HCT116 (cell line): ENCODE data around the gene OR56A4. TPM values are rescaled to one million over a fixed set of nuclear protein-coding genes. Genes with fewer than 3 reads are reported as not detected.

Source experiments
- ATAC-seq: fragments of 200-7000 bp; cut with Tn5 transposase; 2 replicates; pipeline ENCODE4 v1.9.1; 2020; ENCODE audit warnings: mild to moderate bottlenecking, moderate library complexity
- BruUV-seq: library from RNA; stranded (reverse); fragments of 400-500 nt; replicated peaks from 2 replicates; lab custom pipeline; 2021; lab: Mats Ljungman, UMichigan
- CTCF ChIA-PET: fragments of 300-600 bp; sonication (Branson Sonifier 250); formaldehyde crosslinking; loops from one replicate; lab custom pipeline; 2021; ENCODE audit warnings: antibody characterized with exemption; lab: Charles Lee
- POLR2A ChIA-PET: fragments of 300-600, 350-600 bp; sonication (Branson Sonifier 250); formaldehyde crosslinking; loops from one replicate; lab custom pipeline; 2021; ENCODE audit warnings: antibody characterized with exemption; lab: Charles Lee
- RAD21 ChIA-PET, 2 experiments: fragments of 300-600 bp; sonication (Branson Sonifier 250); formaldehyde crosslinking; loops; one replicate each; lab custom pipeline; 2023; ENCODE audit warnings: low total read pairs in 2 of 2; ENCODE audit not compliant: uncharacterized antibody in 2 of 2, unreplicated experiment in 2 of 2, low non-redundant PET in 1 of 2; lab: Charles Lee
- DNase-seq: peaks from one replicate; pipeline ENCODE4 v3.0.0-alpha.2; 2010; ENCODE audit warnings: low read depth, low spot score
- H2AFZ ChIP-seq: fragments of 200-600 bp; shearing (Covaris generic), sonication (generic); 2 replicates; pipeline ENCODE4 v1.6.1; 2017; ENCODE audit warnings: low read depth, mixed run types, mixed read lengths, antibody characterized with exemption, low read length; ENCODE audit not compliant: poor library complexity, severe bottlenecking
- H3K27ac ChIP-seq: 2 replicates; pipeline ENCODE4 v1.5.1; 2012; ENCODE audit warnings: low read depth, low read length
- H3K27me3 ChIP-seq: fragments of 200-600 bp; sonication (generic); 2 replicates; pipeline ENCODE4 v1.6.1; 2016; ENCODE audit warnings: mixed run types, low read length, mixed read lengths; ENCODE audit not compliant: insufficient read depth
- H3K36me3 ChIP-seq, 2 experiments: fragments of 200-500 bp in 1 of 2; fragments of 200-600 bp in 1 of 2; sonication (Bioruptor generic) in 1 of 2; sonication (generic) in 1 of 2; 2 replicates each; pipeline versions ENCODE4 v1.5.1 to v1.6.1; 2014 to 2016; ENCODE audit warnings: low read length in 2 of 2, inconsistent platforms in 1 of 2, mixed read lengths in 1 of 2, mixed run types in 1 of 2; ENCODE audit not compliant: insufficient read depth in 2 of 2, control insufficient read depth in 1 of 2
- H3K4me1 ChIP-seq, 2 experiments: fragments of 200-600 bp in 1 of 2; sonication (generic) in 1 of 2; 2 replicates each; pipeline versions ENCODE4 v1.5.1 to v1.6.1; 2012 to 2017; ENCODE audit warnings: low read length in 2 of 2, inconsistent platforms in 1 of 2, mild to moderate bottlenecking in 1 of 2, mixed read lengths in 1 of 2, mixed run types in 1 of 2, moderate library complexity in 1 of 2; ENCODE audit not compliant: insufficient read depth in 2 of 2, control insufficient read depth in 1 of 2
- H3K4me2 ChIP-seq: fragments of 200-600 bp; sonication (generic); 2 replicates; pipeline ENCODE4 v1.6.1; 2017; ENCODE audit warnings: mixed run types, low read length, mixed read lengths
- H3K4me3 ChIP-seq, 2 experiments: fragments of 200-600 bp in 1 of 2; sonication (generic) in 1 of 2; replicated peaks in 1 of 2; 2 replicates each; pipeline ENCODE4 v1.5.1; 2011 to 2016; ENCODE audit warnings: low read length in 2 of 2, control low read depth in 1 of 2, low read depth in 1 of 2, mild to moderate bottlenecking in 1 of 2, mixed read lengths in 1 of 2, mixed run types in 1 of 2
- H3K79me2 ChIP-seq: fragments of 200-600 bp; sonication (generic); 2 replicates; pipeline ENCODE4 v1.6.1; 2017; ENCODE audit warnings: mild to moderate bottlenecking, mixed run types, low read length, moderate library complexity, mixed read lengths; ENCODE audit not compliant: insufficient read depth
- H3K9ac ChIP-seq: fragments of 200-600 bp; sonication (generic); 2 replicates; pipeline ENCODE4 v1.6.1; 2016; ENCODE audit warnings: low read length, mixed read lengths
- H3K9me2 ChIP-seq: fragments of 200-600 bp; sonication (generic), shearing (Covaris generic); 2 replicates; pipeline ENCODE4 v1.6.1; 2017; ENCODE audit warnings: mixed run types, mild to moderate bottlenecking, moderate library complexity; ENCODE audit not compliant: insufficient read depth
- H3K9me3 ChIP-seq, 2 experiments: fragments of 200-500 bp in 1 of 2; fragments of 200-600 bp in 1 of 2; sonication (Bioruptor generic) in 1 of 2; sonication (generic) in 1 of 2; 2 replicates each; pipeline ENCODE4 v1.6.1; 2014 to 2017; ENCODE audit warnings: low read length in 2 of 2, mixed read lengths in 2 of 2, inconsistent platforms in 1 of 2, low read depth in 1 of 2, mild to moderate bottlenecking in 1 of 2, mixed run types in 1 of 2, moderate library complexity in 1 of 2; ENCODE audit not compliant: control insufficient read depth in 1 of 2, insufficient read depth in 1 of 2
- H4K20me1 ChIP-seq: fragments of 200-600 bp; sonication (generic), shearing (Covaris generic); 2 replicates; pipeline ENCODE4 v1.6.1; 2017; ENCODE audit warnings: mixed run types, mild to moderate bottlenecking, moderate library complexity; ENCODE audit not compliant: insufficient read depth
- CBX3 ChIP-seq: IDR thresholded peaks from 2 replicates; pipeline ENCODE4 v1.6.1; 2012; ENCODE audit warnings: low read depth
- CEBPB ChIP-seq: IDR thresholded peaks from 2 replicates; pipeline ENCODE4 v1.6.1; 2012; ENCODE audit warnings: low read depth
- CTCF ChIP-seq, 3 experiments: fragments of 200-600 bp in 1 of 3; sonication (generic) in 1 of 3; IDR thresholded peaks in 2 of 3; conservative IDR thresholded peaks in 1 of 3; 2 replicates each; pipeline ENCODE4 v1.5.1; 2012 to 2017; ENCODE audit warnings: low read depth in 2 of 3, low read length in 2 of 3, antibody characterized with exemption in 1 of 3, borderline replicate concordance in 1 of 3, control low read depth in 1 of 3, mild to moderate bottlenecking in 1 of 3, mixed read lengths in 1 of 3, mixed run types in 1 of 3, moderate library complexity in 1 of 3; ENCODE audit not compliant: insufficient read depth in 1 of 3
- EGR1 ChIP-seq: IDR thresholded peaks from 2 replicates; pipeline ENCODE4 v1.6.1; 2012; ENCODE audit warnings: low read depth
- ELF1 ChIP-seq: IDR thresholded peaks from 2 replicates; pipeline ENCODE4 v1.6.1; 2012; ENCODE audit warnings: low read depth, borderline replicate concordance
- EZH2phosphoT487 ChIP-seq: fragments of 200-600 bp; IDR thresholded peaks from 2 replicates; pipeline ENCODE4 v1.6.1; 2018; ENCODE audit warnings: antibody characterized with exemption, borderline replicate concordance
- FOSL1 ChIP-seq: IDR thresholded peaks from 2 replicates; pipeline ENCODE4 v1.6.1; 2012; ENCODE audit warnings: low read depth
- JUND ChIP-seq: IDR thresholded peaks from 2 replicates; pipeline ENCODE4 v1.6.1; 2012
- MAX ChIP-seq: IDR thresholded peaks from 2 replicates; pipeline ENCODE4 v1.6.1; 2012
- POLR2AphosphoS5 ChIP-seq: IDR thresholded peaks from 2 replicates; pipeline ENCODE4 v1.6.1; 2011; ENCODE audit warnings: mild to moderate bottlenecking, low read depth, low read length, moderate library complexity
- RAD21 ChIP-seq: IDR thresholded peaks from 2 replicates; pipeline ENCODE4 v1.6.1; 2012; ENCODE audit warnings: low read depth, mild to moderate bottlenecking
- REST ChIP-seq: IDR thresholded peaks from 2 replicates; pipeline ENCODE4 v1.6.1; 2012; ENCODE audit warnings: low read depth
- SIN3A ChIP-seq: IDR thresholded peaks from 2 replicates; pipeline ENCODE4 v1.6.1; 2012; ENCODE audit warnings: low read depth
- SP1 ChIP-seq: IDR thresholded peaks from 2 replicates; pipeline ENCODE4 v1.6.1; 2012; ENCODE audit warnings: low read depth
- SRF ChIP-seq: IDR thresholded peaks from 2 replicates; pipeline ENCODE4 v1.6.1; 2012; ENCODE audit warnings: low read depth
- TCF7L2 ChIP-seq: IDR thresholded peaks from 2 replicates; pipeline ENCODE4 v1.7.0; 2011; ENCODE audit warnings: borderline replicate concordance, inconsistent platforms; ENCODE audit not compliant: insufficient read depth, insufficient read length; ENCODE audit errors: extremely low read depth
- YY1 ChIP-seq: IDR thresholded peaks from 2 replicates; pipeline ENCODE4 v1.6.1; 2011; ENCODE audit warnings: low read length, low read depth, moderate library complexity, mild to moderate bottlenecking; ENCODE audit not compliant: insufficient replicate concordance; ENCODE audit errors: extremely low read depth
- ZBTB33 ChIP-seq: IDR thresholded peaks from 2 replicates; pipeline ENCODE4 v1.6.1; 2011; ENCODE audit warnings: mild to moderate bottlenecking, low read length, moderate library complexity; ENCODE audit not compliant: insufficient replicate concordance; ENCODE audit errors: extremely low read depth
- ZFX ChIP-seq: fragments of 450-650 bp; IDR thresholded peaks from 2 replicates; pipeline ENCODE4 v1.6.1; 2017
- ZNF274 ChIP-seq: fragments of 200-500 bp; sonication (Bioruptor generic); IDR thresholded peaks from 2 replicates; pipeline ENCODE4 v1.6.1; 2014; ENCODE audit warnings: mild to moderate bottlenecking, low read depth, low read length, inconsistent platforms
- intact Hi-C: fragments of 100-400 bp; cut with micrococcal nuclease; formaldehyde crosslinking; loops from 2 replicates; pipeline ENCODE4 v1.10.0; 2022
- total RNA-seq: library from RNA; stranded (reverse); gene quantifications from one replicate; pipeline ENCODE4 v1.2.1, GENCODE V29; 2021; ENCODE audit not compliant: unreplicated experiment

The OR56A4 gene
- total RNA-seq, 1 experiment from 2014 or later = not detected

GRCh38 chr11:5986885-5987284 lies 19.9 kb downstream of the OR56A4 start, which contains the start of gene OR52L1:
Gene OR52L1 (minus strand): TSS chr11:5986985. CDS start chr11:5986930, 55 bp downstream.
- no peaks in the 10 kb centered on the region for H3K9me2 ChIP-seq
- ChIA-PET RAD21 (no interaction called here), CTCF (no interaction called here), POLR2A (no interaction called here)
- H4K20me1 ChIP-seq = no peaks in the 10 kb centered on the region
- no peak within 1 kb of the TSS for H3K4me2 ChIP-seq
- no peak for TF ChIP-seq ZBTB33
- TF ChIP-seq RAD21 = no peak
- no peak for TF ChIP-seq EZH2phosphoT487
- TF ChIP-seq TCF7L2 = no peak
- no peak for TF ChIP-seq ZNF274
- TF ChIP-seq CEBPB = no peak
- no peak for TF ChIP-seq SP1
- no peak for TF ChIP-seq ELF1
- TF ChIP-seq MAX = no peak
- TF ChIP-seq POLR2AphosphoS5 = no peak
- TF ChIP-seq EGR1 = no peak
- TF ChIP-seq SIN3A = no peak
- no peak for TF ChIP-seq CTCF (IDR thresholded peaks at IDR 0.05 in 2 of 3, conservative IDR thresholded peaks at IDR 0.05 in 1 of 3; ENCODE audit: borderline replicate concordance in 1 of 3, insufficient read depth in 1 of 3, low read depth in 2 of 3, low read length in 2 of 3)
- no peak for TF ChIP-seq SRF
- no peak for TF ChIP-seq FOSL1
- TF ChIP-seq ZFX = no peak
- TF ChIP-seq YY1 = no peak
- TF ChIP-seq JUND = no peak
- TF ChIP-seq REST = no peak
- TF ChIP-seq CBX3 = no peak
- no peak within 1 kb of the TSS for H3K4me3 ChIP-seq
- no TSS peak for BruUV-seq
- H3K27me3 ChIP-seq = peaks cover 47% of the 10 kb centered on the region
- no peaks in the 10 kb centered on the region for H3K9me3 ChIP-seq
- ATAC-seq = no peak
- no peaks in the 10 kb centered on the region for H3K4me1 ChIP-seq
- no peaks in the 10 kb centered on the region for H3K36me3 ChIP-seq
- no peak within 1 kb of the TSS for H3K27ac ChIP-seq
- intact Hi-C loops = no loop called here
- H3K79me2 ChIP-seq = no peaks in the 10 kb centered on the region
- no peak within 1 kb of the TSS for H2AFZ ChIP-seq
- DNase-seq = no peak
- H3K9ac ChIP-seq = no peak within 1 kb of the TSS
